NCI-H460 (cell line): ENCODE data around the gene TRIM72. TPM values are rescaled to one million over a fixed set of nuclear protein-coding genes. Genes with fewer than 3 reads are reported as not detected.
"Not testable (repeated sequence)": the region's sequence is repeated elsewhere in the genome, so short reads cannot be mapped to it uniquely, and the experiment has no call there.

Experiments
- DNase-seq: peaks from one replicate; pipeline ENCODE4 v3.0.0-alpha.2; 2016; ENCODE audit warnings: low read depth; ENCODE audit errors: extremely low read depth
- total RNA-seq: library from RNA; depleted of rRNA; stranded (reverse); fragments of >200 nt; shearing (Covaris generic); gene quantifications from 2 replicates; pipeline ENCODE4 v1.2.3, GENCODE V29; 2014

The TRIM72 gene
- total RNA-seq, 1 experiment from 2014 or later, result under 0.01 TPM

GRCh38 chr16:31189412-31189778 is 24.5 kb upstream of the TRIM72 start:
- DNase-seq, result no peak

- no peak for DNase-seq
Observed at GRCh38 chr16:31190061-31190460, 23.9 kb upstream of the TRIM72 start.

GRCh38 chr16:31190818-31191444 is 23.0 kb upstream of the TRIM72 start:
- DNase-seq, result no peak

- DNase-seq, result no peak
Observed at GRCh38 chr16:31191697-31192428, 22.1 kb upstream of the TRIM72 start.

- DNase-seq, result no peak
Observed at GRCh38 chr16:31192856-31193642, 20.9 kb upstream of the TRIM72 start.

GRCh38 chr16:31193874-31194273 is 20.0 kb upstream of the TRIM72 start:
- DNase-seq, result no peak

- DNase-seq, result no peak
Observed at GRCh38 chr16:31194898-31195297, 19.0 kb upstream of the TRIM72 start.

- not testable (repeated sequence) for DNase-seq
Observed at GRCh38 chr16:31195861-31196260, 18.1 kb upstream of the TRIM72 start.

GRCh38 chr16:31196324-31197088 is 17.4 kb upstream of the TRIM72 start:
- DNase-seq, result no peak

- no peak for DNase-seq
Observed at GRCh38 chr16:31198207-31198882, 15.6 kb upstream of the TRIM72 start.

GRCh38 chr16:31199430-31200041 is 14.4 kb upstream of the TRIM72 start:
- no peak for DNase-seq

GRCh38 chr16:31200111-31200510 is 13.8 kb upstream of the TRIM72 start:
- not testable (repeated sequence) for DNase-seq

- no peak for DNase-seq
Observed at GRCh38 chr16:31200821-31201568, 12.9 kb upstream of the TRIM72 start.

GRCh38 chr16:31201582-31202413 is 12.1 kb upstream of the TRIM72 start:
- no peak for DNase-seq

GRCh38 chr16:31202414-31203375 is 11.2 kb upstream of the TRIM72 start, which contains the start of gene PYCARD:
Gene PYCARD (minus strand): TSS chr16:31202760. CDS start chr16:31202690, 70 bp downstream.
- no peak for DNase-seq

- DNase-seq, result no peak
Observed at GRCh38 chr16:31204871-31205666, 8.8 kb upstream of the TRIM72 start.
